GM12878 (cell line): ENCODE data around the gene ZNF44. TPM values are rescaled to one million over a fixed set of nuclear protein-coding genes. Genes with fewer than 3 reads are reported as not detected.

ENCODE experiments used
- ATAC-seq: fragments of 200-7000 bp; cut with Tn5 transposase; 3 replicates; pipeline ENCODE4 v1.9.1; 2020; ENCODE audit warnings: mild to moderate bottlenecking, moderate library complexity
- BruUV-seq: library from RNA; stranded (reverse); fragments of 400-500 nt; replicated peaks from 2 replicates; lab custom pipeline; 2021; lab: Mats Ljungman, UMichigan
- CTCF ChIA-PET: fragments of 300-600 bp; sonication (Branson Sonifier 250); formaldehyde crosslinking; extraction: SDS; loops from one replicate; lab custom pipeline; 2021; ENCODE audit warnings: inconsistent platforms; lab: Yijun Ruan, JAX
- POLR2A ChIA-PET: fragments of 350-600 bp; formaldehyde crosslinking; extraction: SDS; loops from one replicate; lab custom pipeline; 2021; ENCODE audit warnings: inconsistent platforms; lab: Charles Lee
- RAD21 ChIA-PET: fragments of 300-600 bp; sonication (Branson Sonifier 250); formaldehyde crosslinking; loops from one replicate; lab custom pipeline; 2023; ENCODE audit warnings: antibody characterized with exemption; ENCODE audit not compliant: unreplicated experiment; lab: Charles Lee
- SMC1A ChIA-PET: fragments of 300-600 bp; sonication (Branson Sonifier 250); formaldehyde crosslinking; loops from one replicate; lab custom pipeline; 2023; ENCODE audit not compliant: unreplicated experiment, uncharacterized antibody; lab: Charles Lee
- DNase-seq: peaks from one replicate; pipeline ENCODE4 v3.0.0-alpha.2; 2011; ENCODE audit warnings: low read depth, low spot score
- FAIRE-seq: peaks from 3 replicates; lab custom pipeline; 2011; peaks lifted over from hg19 to GRCh38; lab: Jason Lieb, UNC
- H2AFZ ChIP-seq: 2 replicates; pipeline ENCODE4 v1.6.0; 2011; ENCODE audit warnings: low read depth, low read length, control low read depth; ENCODE audit not compliant: control insufficient read depth
- H3K27ac ChIP-seq: 2 replicates; pipeline ENCODE4 v1.5.1; 2011; ENCODE audit warnings: control low read depth; ENCODE audit not compliant: control insufficient read depth, insufficient read depth
- H3K27me3 ChIP-seq, 2 experiments: replicated peaks in 1 of 2; 2 replicates each; pipeline versions ENCODE4 v1.6.0 to v1.6.1; 2011; ENCODE audit warnings: low read length in 1 of 2; ENCODE audit not compliant: control insufficient read depth in 2 of 2, insufficient read depth in 2 of 2
- H3K36me3 ChIP-seq, 2 experiments: 2 replicates each; pipeline ENCODE4 v1.5.1; 2011; ENCODE audit warnings: low read length in 1 of 2; ENCODE audit not compliant: control insufficient read depth in 2 of 2, insufficient read depth in 2 of 2
- H3K4me1 ChIP-seq: 2 replicates; pipeline ENCODE4 v1.6.1; 2011; ENCODE audit warnings: mild to moderate bottlenecking, low read length, moderate library complexity, mixed read lengths; ENCODE audit not compliant: control insufficient read depth, insufficient read depth
- H3K4me2 ChIP-seq: 2 replicates; pipeline ENCODE4 v1.6.0; 2011; ENCODE audit warnings: control low read depth; ENCODE audit not compliant: control insufficient read depth, insufficient read depth
- H3K4me3 ChIP-seq: fragments of 200-600 bp; sonication (generic); 2 replicates; pipeline ENCODE4 v1.5.1; 2016
- H3K79me2 ChIP-seq: 2 replicates; pipeline ENCODE4 v1.6.0; 2011; ENCODE audit warnings: low read length; ENCODE audit not compliant: control insufficient read depth, insufficient read depth
- H3K9ac ChIP-seq: 2 replicates; pipeline ENCODE4 v1.8.0; 2011; ENCODE audit warnings: low read length, control low read depth, mixed read lengths; ENCODE audit not compliant: control insufficient read depth, insufficient read depth
- H3K9me3 ChIP-seq: replicated peaks from 3 replicates; pipeline ENCODE4 v1.5.1; 2011; ENCODE audit warnings: mild to moderate bottlenecking, low read length; ENCODE audit not compliant: control insufficient read depth, insufficient read depth
- H4K20me1 ChIP-seq: 2 replicates; pipeline ENCODE4 v1.6.0; 2011; ENCODE audit not compliant: control insufficient read depth, insufficient read depth
- BCLAF1 ChIP-seq: fragments of 450-650 bp; IDR thresholded peaks from 2 replicates; pipeline ENCODE4 v1.6.1; 2017; ENCODE audit warnings: antibody characterized with exemption, mild to moderate bottlenecking, moderate library complexity
- BHLHE40 ChIP-seq, 2 experiments: fragments of 450-650 bp in 1 of 2; IDR thresholded peaks; 2 replicates each; pipeline ENCODE4 v1.6.1; 2011 to 2017; ENCODE audit warnings: low read depth in 2 of 2, borderline replicate concordance in 1 of 2, improper control_type of control experiment in 1 of 2, low read length in 1 of 2, mild to moderate bottlenecking in 1 of 2
- BMI1 ChIP-seq: fragments of 450-650 bp; IDR thresholded peaks from 2 replicates; pipeline ENCODE4 v1.6.1; 2016; ENCODE audit warnings: mild to moderate bottlenecking, moderate library complexity, borderline replicate concordance
- GATAD2B ChIP-seq: fragments of 450-650 bp; conservative IDR thresholded peaks from 2 replicates; pipeline ENCODE4 v1.6.1; 2017; ENCODE audit warnings: low read depth, mild to moderate bottlenecking, moderate library complexity
- NFYA ChIP-seq: IDR thresholded peaks from 2 replicates; pipeline ENCODE4 v1.6.1; 2011; ENCODE audit warnings: low read depth, mild to moderate bottlenecking, low read length, improper control_type of control experiment, borderline replicate concordance
- POLR2A ChIP-seq: IDR thresholded peaks from 2 replicates; pipeline ENCODE4 v1.6.1; 2011; ENCODE audit warnings: low read depth, mild to moderate bottlenecking, low read length
- POU2F2 ChIP-seq: IDR thresholded peaks from 3 replicates; pipeline ENCODE4 v1.6.1; 2011; ENCODE audit warnings: low read depth, mild to moderate bottlenecking, low read length, borderline replicate concordance
- SMC3 ChIP-seq: IDR thresholded peaks from 2 replicates; pipeline ENCODE4 v1.6.1; 2011; ENCODE audit warnings: low read length, improper control_type of control experiment, borderline replicate concordance
- SRF ChIP-seq, 2 experiments: IDR thresholded peaks; 2 replicates each; pipeline ENCODE4 v1.6.1; 2011; ENCODE audit warnings: low read depth in 2 of 2, low read length in 2 of 2, mild to moderate bottlenecking in 1 of 2, moderate library complexity in 1 of 2
- USF2 ChIP-seq: IDR thresholded peaks from 2 replicates; pipeline ENCODE4 v1.6.1; 2011; ENCODE audit warnings: low read depth, low read length, improper control_type of control experiment, borderline replicate concordance
- WGBS: methylation state at CpG from one replicate; pipeline ENCODE4 v1.1.6; 2016; ENCODE audit warnings: low lambda C conversion rate; ENCODE audit not compliant: insufficient replicate concordance, insufficient coverage; ENCODE audit errors: missing lambda C conversion rate; 5-methylcytosine and 5-hydroxymethylcytosine counted together
- in situ Hi-C: fragments of 300-500 bp; cut with MboI; formaldehyde crosslinking; loops from 9 replicates; pipeline ENCODE4 v1.14.3; 2018; ENCODE audit warnings: mixed read lengths
- intact Hi-C: fragments of 100-400 bp; cut with micrococcal nuclease; formaldehyde crosslinking; loops from one replicate; pipeline ENCODE4 v1.14.2; 2022; ENCODE audit not compliant: unreplicated experiment
- polyA plus RNA-seq, 11 experiments: library from polyadenylated mRNA; depleted of rRNA in 4 of 11; unstranded in 6 of 11; stranded (reverse) in 5 of 11; fragments of >200 nt; fragmentation: Nextera tagmentation in 4 of 11; fragmentation: Illumina TruSeq in 1 of 11; extraction: Ambion mirVana in 4 of 11; extraction: Trizol in 1 of 11; gene quantifications; 1 replicate in 1 of 11; 2 replicates in 10 of 11; pipeline versions ENCODE4 v1.2.1 to v1.2.3, GENCODE V29; 2011 to 2016; ENCODE audit warnings: inconsistent platforms in 2 of 11, missing spikeins in 2 of 11, low read depth in 1 of 11
- total RNA-seq, 4 experiments: library from RNA; depleted of rRNA in 3 of 4; stranded (reverse); fragments of >200 nt in 3 of 4; fragmentation: Illumina TruSeq in 1 of 4; extraction: Trizol in 1 of 4; gene quantifications; 2 replicates each; pipeline versions ENCODE4 v1.2.1 to v1.2.3, GENCODE V29; 2013 to 2021

The ZNF44 gene
- total and polyA plus RNA-seq, 10 of the 15 experiments (the other 5 are each of a cell fraction or from before 2014, with no cell fraction given): 3.7 to 11.3 (median 5.4) TPM

- peaks cover 27% of the 10 kb centered on the region for H3K9me3 ChIP-seq
- POLR2A ChIA-PET: no interaction called here
These were observed 16.0 kb downstream of the ZNF44 start for GRCh38 chr19:12278713-12279112.

More at GRCh38 chr19:12278713-12279112, 16.0 kb downstream of the ZNF44 start:
- SMC1A ChIA-PET: no interaction called here
- Histone ChIP-seq H4K20me1 (no peaks in the 10 kb centered on the region), H3K36me3 (peaks cover 0 to 3% of the 10 kb centered on the region in 2 experiments; a peak in 1 of 4 replicates), H2AFZ (no peak overlapping the region), H3K9ac (no peak overlapping the region), H3K4me2 (no peak overlapping the region), H3K79me2 (no peaks in the 10 kb centered on the region; the same call in 1 of the 2 replicates), H3K27ac (no peak overlapping the region), H3K27me3 (no peaks in the 10 kb centered on the region), H3K4me3 (no peak overlapping the region), H3K4me1 (no peaks in the 10 kb centered on the region)
- in situ Hi-C loops: no loop called here
- BruUV-seq: no TSS peak
- DNase-seq: no peak
- intact Hi-C loops: no loop called here
- WGBS: 80% methylated on average over 2 of the region's 2 CpGs
- FAIRE-seq: no peak
- CTCF ChIA-PET: no interaction called here
- RAD21 ChIA-PET: no interaction called here
- no peak for ATAC-seq
- no peak for TF ChIP-seq BHLHE40 (IDR thresholded peaks at IDR 0.05; ENCODE audit: borderline replicate concordance in 1 of 2, low read depth in 2 of 2, low read length in 1 of 2)
- no peak for TF ChIP-seq GATAD2B
- TF ChIP-seq SMC3: no peak
- TF ChIP-seq POU2F2: no peak
- TF ChIP-seq BMI1: no peak
- no peak for TF ChIP-seq USF2
- TF ChIP-seq POLR2A: no peak
- TF ChIP-seq SRF (IDR thresholded peaks at IDR 0.05; ENCODE audit: low read depth in 2 of 2, low read length in 2 of 2): no peak
- TF ChIP-seq NFYA: no peak
- no peak for TF ChIP-seq BCLAF1
